SK-N-SH treated with all-trans-retinoic acid at 6 μM for 48 hours (cell line): Measurements from ENCODE around the gene RIC8B.

ENCODE experiments used
- PATZ1 ChIP-seq: fragments of 250-450 bp; sonication (Bioruptor Pico); IDR thresholded peaks from 2 replicates; pipeline ENCODE4 v1.8.0; 2020; ENCODE audit warnings: mild to moderate bottlenecking, moderate library complexity, borderline replicate concordance
- PPARA ChIP-seq: fragments of 250-450 bp; sonication (Bioruptor Pico); IDR thresholded peaks from 2 replicates; pipeline ENCODE4 v1.5.0; 2020; ENCODE audit warnings: mild to moderate bottlenecking, borderline replicate concordance
- RARB ChIP-seq: fragments of 250-450 bp; sonication (Bioruptor Pico); IDR thresholded peaks from 2 replicates; pipeline ENCODE4 v1.8.0; 2021; ENCODE audit warnings: mild to moderate bottlenecking, moderate library complexity
- SNAI2 ChIP-seq: fragments of 250-450 bp; sonication (Bioruptor Pico); IDR thresholded peaks from 2 replicates; pipeline ENCODE4 v1.5.0; 2020; ENCODE audit warnings: mild to moderate bottlenecking, moderate library complexity
- TCF4 ChIP-seq: fragments of 250-450 bp; sonication (Bioruptor Pico); IDR thresholded peaks from 2 replicates; pipeline ENCODE4 v1.8.0; 2021; ENCODE audit warnings: mild to moderate bottlenecking, moderate library complexity, borderline replicate concordance
- ZFP3 ChIP-seq: fragments of 250-450 bp; sonication (Bioruptor Pico); IDR thresholded peaks from 2 replicates; pipeline ENCODE4 v1.5.0; 2020; ENCODE audit warnings: mild to moderate bottlenecking, moderate library complexity
- ZNF565 ChIP-seq: fragments of 450-650 bp; formaldehyde crosslinking; conservative IDR thresholded peaks from 2 replicates; pipeline ENCODE4 v1.5.0; 2020; ENCODE audit warnings: low read depth, mild to moderate bottlenecking, moderate library complexity

GRCh38 chr12:106885026-106885425 lies 110.5 kb downstream of the RIC8B start:
- TF ChIP-seq PATZ1 (CRISPR knock-in tag) (no peak), PPARA (CRISPR knock-in tag) (no peak), RARB (CRISPR knock-in tag) (no peak), ZNF565 (no peak), TCF4 (CRISPR knock-in tag) (no peak), SNAI2 (no peak), ZFP3 (CRISPR knock-in tag) (no peak)
